ENCODE measurements around the gene SEMA3F.

DNA sequence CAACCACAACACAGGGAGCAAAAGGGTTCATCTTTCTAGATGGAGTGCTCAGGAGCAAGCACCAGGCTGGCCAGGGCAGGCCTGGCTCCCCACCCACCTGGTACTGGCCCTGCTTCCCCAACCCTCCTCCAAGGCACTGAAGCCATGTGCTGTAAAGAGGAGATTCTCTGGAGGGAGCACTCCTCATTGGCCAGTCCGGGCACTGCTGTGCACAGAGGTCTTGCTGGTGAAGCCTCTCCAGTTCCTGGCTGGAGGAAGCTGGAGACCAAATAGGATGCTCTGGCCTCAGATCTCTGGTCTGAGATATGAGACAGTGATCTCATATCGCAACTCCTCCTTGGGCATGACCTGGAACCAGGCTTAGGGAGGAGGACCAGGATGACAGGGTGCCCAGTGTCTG, 7.7 kb upstream of the SEMA3F start:
- TF ChIP-seq, protein P1, sequence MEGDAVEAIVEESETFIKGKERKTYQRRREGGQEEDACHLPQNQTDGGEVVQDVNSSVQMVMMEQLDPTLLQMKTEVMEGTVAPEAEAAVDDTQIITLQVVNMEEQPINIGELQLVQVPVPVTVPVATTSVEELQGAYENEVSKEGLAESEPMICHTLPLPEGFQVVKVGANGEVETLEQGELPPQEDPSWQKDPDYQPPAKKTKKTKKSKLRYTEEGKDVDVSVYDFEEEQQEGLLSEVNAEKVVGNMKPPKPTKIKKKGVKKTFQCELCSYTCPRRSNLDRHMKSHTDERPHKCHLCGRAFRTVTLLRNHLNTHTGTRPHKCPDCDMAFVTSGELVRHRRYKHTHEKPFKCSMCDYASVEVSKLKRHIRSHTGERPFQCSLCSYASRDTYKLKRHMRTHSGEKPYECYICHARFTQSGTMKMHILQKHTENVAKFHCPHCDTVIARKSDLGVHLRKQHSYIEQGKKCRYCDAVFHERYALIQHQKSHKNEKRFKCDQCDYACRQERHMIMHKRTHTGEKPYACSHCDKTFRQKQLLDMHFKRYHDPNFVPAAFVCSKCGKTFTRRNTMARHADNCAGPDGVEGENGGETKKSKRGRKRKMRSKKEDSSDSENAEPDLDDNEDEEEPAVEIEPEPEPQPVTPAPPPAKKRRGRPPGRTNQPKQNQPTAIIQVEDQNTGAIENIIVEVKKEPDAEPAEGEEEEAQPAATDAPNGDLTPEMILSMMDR (IDR thresholded peaks at IDR 0.05), result no peak
- TF ChIP-seq EZH2phosphoT487 (IDR thresholded peaks at IDR 0.05), result no peak
- no peak for TF ChIP-seq EZH2 (IDR thresholded peaks at IDR 0.05)
